Measurements from ENCODE around the gene SYT9. TPM values are rescaled to one million over a fixed set of nuclear protein-coding genes. Genes with fewer than 3 reads are reported as not detected.
"Not testable (repeated sequence)": the region's sequence is repeated elsewhere in the genome, so short reads cannot be mapped to it uniquely, and the experiment has no call there.

SYT9 gene
- polyA plus RNA-seq, 1 donor: 0.27 TPM

GRCh38 chr11:7278314-7278917 is 26.7 kb downstream of the SYT9 start:
- no peak for DNase-seq

GRCh38 chr11:7279676-7280075 is 28.0 kb downstream of the SYT9 start:
- no peak for DNase-seq

GRCh38 chr11:7281079-7281478 is 29.4 kb downstream of the SYT9 start:
- no peak for DNase-seq

GRCh38 chr11:7281809-7282208 is 30.1 kb downstream of the SYT9 start:
- no peak for DNase-seq

GRCh38 chr11:7286178-7286577 is 34.5 kb downstream of the SYT9 start:
- DNase-seq: no peak

GRCh38 chr11:7291100-7291829 is 39.6 kb downstream of the SYT9 start:
- no peak for DNase-seq

- DNase-seq: no peak
Observed at GRCh38 chr11:7292922-7293321, 41.2 kb downstream of the SYT9 start.

GRCh38 chr11:7299393-7299792 is 47.7 kb downstream of the SYT9 start:
- DNase-seq: no peak

- DNase-seq: no peak
Observed at GRCh38 chr11:7300281-7300680, 48.6 kb downstream of the SYT9 start.

GRCh38 chr11:7303146-7303545 is 51.4 kb downstream of the SYT9 start:
- DNase-seq: no peak

- no peak for DNase-seq
Observed at GRCh38 chr11:7306900-7307299, 55.2 kb downstream of the SYT9 start.

GRCh38 chr11:7307836-7308235 is 56.1 kb downstream of the SYT9 start:
- no peak for DNase-seq

- no peak for DNase-seq
Observed at GRCh38 chr11:7311903-7312302, 60.2 kb downstream of the SYT9 start.

GRCh38 chr11:7314811-7315604 is 63.3 kb downstream of the SYT9 start:
- no peak for DNase-seq

- DNase-seq: no peak
Observed at GRCh38 chr11:7319501-7319900, 67.8 kb downstream of the SYT9 start.

GRCh38 chr11:7320306-7320705 is 68.6 kb downstream of the SYT9 start:
- DNase-seq: no peak

- no peak for DNase-seq
Observed at GRCh38 chr11:7321473-7322450, 70.1 kb downstream of the SYT9 start.

- DNase-seq: no peak
Observed at GRCh38 chr11:7332451-7332850, 80.7 kb downstream of the SYT9 start.

GRCh38 chr11:7332962-7333361 is 81.3 kb downstream of the SYT9 start:
- no peak for DNase-seq

- not testable (repeated sequence) for DNase-seq
Observed at GRCh38 chr11:7335442-7335841, 83.7 kb downstream of the SYT9 start.

GRCh38 chr11:7341551-7341950 is 89.8 kb downstream of the SYT9 start:
- no peak for DNase-seq

Measured in hindlimb muscle (tissue), 1 donor.